Subcutaneous abdominal adipose tissue (tissue), 5 donors: ENCODE data around the gene EPB41.
A peak's percentile ranks its signal among the peaks of the same experiment; 100 is the strongest.

Source experiments
- H3K27ac ChIP-seq: one replicate; pipeline ENCODE4 v1.7.0; 2013; ENCODE audit warnings: low read depth, mild to moderate bottlenecking, inconsistent platforms, low read length, moderate library complexity
- H3K27me3 ChIP-seq, 5 donors: one replicate each; pipeline ENCODE4 v1.7.0; 2013; ENCODE audit warnings: low read length in 5 of 5, inconsistent platforms in 1 of 5; ENCODE audit not compliant: control insufficient read depth in 5 of 5, insufficient read depth in 4 of 5
- H3K36me3 ChIP-seq, 5 donors: one replicate each; pipeline ENCODE4 v1.7.0; 2013; ENCODE audit warnings: low read length in 5 of 5; ENCODE audit not compliant: control insufficient read depth in 5 of 5, insufficient read depth in 5 of 5
- H3K4me1 ChIP-seq, 5 donors: one replicate each; pipeline ENCODE4 v1.7.0; 2013; ENCODE audit warnings: low read length in 5 of 5, mild to moderate bottlenecking in 3 of 5, moderate library complexity in 1 of 5; ENCODE audit not compliant: control insufficient read depth in 5 of 5, insufficient read depth in 5 of 5
- H3K4me3 ChIP-seq, 5 donors: one replicate each; pipeline ENCODE4 v1.7.0; 2013; ENCODE audit warnings: low read length in 5 of 5, low read depth in 1 of 5
- H3K9ac ChIP-seq, 5 donors: one replicate each; pipeline ENCODE4 v1.7.0; 2013; ENCODE audit warnings: low read length in 5 of 5, mild to moderate bottlenecking in 4 of 5, moderate library complexity in 3 of 5
- H3K9me3 ChIP-seq, 5 donors: one replicate each; pipeline ENCODE4 v1.7.0; 2013; ENCODE audit warnings: low read length in 5 of 5; ENCODE audit not compliant: control insufficient read depth in 5 of 5
- donor health status: healthy.
- donor health status: healthy.
- donor health status: healthy.
- donor health status: healthy.
- donor health status: healthy.

The EPB41 gene

DNA sequence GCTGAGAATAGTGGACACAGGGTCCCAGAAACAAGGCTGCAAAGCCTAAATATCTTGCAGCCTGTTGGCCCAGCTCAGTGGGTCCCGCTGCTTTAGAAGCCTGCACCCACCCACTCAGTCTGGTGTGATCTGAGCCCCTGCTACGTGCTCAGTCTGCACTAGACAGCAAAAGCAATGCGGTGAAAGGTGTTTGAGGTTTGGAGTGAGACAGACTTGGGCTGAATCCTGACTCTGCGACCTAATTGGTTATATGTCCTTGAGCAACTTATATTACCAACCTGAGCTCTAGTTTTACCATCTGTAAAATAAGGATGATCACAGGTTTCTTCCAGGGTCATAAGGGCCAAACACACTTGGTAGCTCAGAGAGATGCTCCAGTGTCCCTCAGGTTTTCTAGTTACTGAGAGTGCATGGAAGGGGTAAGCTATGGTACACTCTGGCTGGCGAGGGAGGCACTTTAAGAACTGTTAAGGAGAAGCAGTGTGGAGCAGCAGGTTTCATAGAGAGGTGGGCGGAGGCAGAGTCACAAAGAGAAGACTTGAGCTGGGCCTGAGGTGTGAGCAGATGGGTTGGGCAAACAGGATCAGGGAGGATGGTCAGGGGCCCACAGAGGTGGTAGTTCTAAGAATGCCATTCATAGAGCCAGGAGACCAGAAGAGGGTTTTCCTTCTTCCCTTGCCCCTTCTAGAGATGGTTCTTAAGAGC, 199.2 kb downstream of the EPB41 start:
- H3K27me3 ChIP-seq: no peaks in the 10 kb centered on the region
- H3K4me3 ChIP-seq: no peak overlapping the region
- no peak overlapping the region for H3K27ac ChIP-seq
- peaks cover 1 to 11% (median 7%) of the 10 kb centered on the region in 5 donors for H3K4me1 ChIP-seq
- no peaks in the 10 kb centered on the region for H3K9me3 ChIP-seq
- no peak overlapping the region for H3K9ac ChIP-seq
- peaks cover 4 to 51% (median 39%) of the 10 kb centered on the region in 5 donors for H3K36me3 ChIP-seq

GRCh38 chr1:29114654-29115053, 200.3 kb downstream of the EPB41 start:
- no peaks in the 10 kb centered on the region for H3K27me3 ChIP-seq
- H3K9ac ChIP-seq: no peak overlapping the region
- H3K4me1 ChIP-seq: peaks cover 1 to 14% (median 8%) of the 10 kb centered on the region in 5 donors
- H3K4me3 ChIP-seq: no peak overlapping the region
- peaks cover 4 to 44% (median 32%) of the 10 kb centered on the region in 5 donors for H3K36me3 ChIP-seq
- no peaks in the 10 kb centered on the region for H3K9me3 ChIP-seq
- no peak overlapping the region for H3K27ac ChIP-seq

GRCh38 chr1:29117381-29117780, 203.0 kb downstream of the EPB41 start:
- Histone ChIP-seq H3K27me3 (no peaks in the 10 kb centered on the region), H3K4me1 (peaks cover 1 to 34% (median 22%) of the 10 kb centered on the region in 5 donors), H3K27ac (peak overlapping the region; percentile 65), H3K4me3 (no peak overlapping the region), H3K36me3 (peaks cover 4 to 35% (median 29%) of the 10 kb centered on the region in 5 donors), H3K9me3 (no peaks in the 10 kb centered on the region), H3K9ac (peak overlapping the region in 2 of 5 donors; percentile 35 to 53)

- Histone ChIP-seq H3K9me3 (no peaks in the 10 kb centered on the region), H3K27ac (peak overlapping the region; percentile 50), H3K4me3 (no peak overlapping the region), H3K27me3 (no peaks in the 10 kb centered on the region), H3K4me1 (peaks cover 1 to 51% (median 39%) of the 10 kb centered on the region in 5 donors), H3K36me3 (peaks cover 0 to 19% (median 13%) of the 10 kb centered on the region in 5 donors), H3K9ac (peak overlapping the region in 1 of 5 donors; percentile 52)
These were observed 205.0 kb downstream of the EPB41 start for GRCh38 chr1:29119121-29119929.

DNA sequence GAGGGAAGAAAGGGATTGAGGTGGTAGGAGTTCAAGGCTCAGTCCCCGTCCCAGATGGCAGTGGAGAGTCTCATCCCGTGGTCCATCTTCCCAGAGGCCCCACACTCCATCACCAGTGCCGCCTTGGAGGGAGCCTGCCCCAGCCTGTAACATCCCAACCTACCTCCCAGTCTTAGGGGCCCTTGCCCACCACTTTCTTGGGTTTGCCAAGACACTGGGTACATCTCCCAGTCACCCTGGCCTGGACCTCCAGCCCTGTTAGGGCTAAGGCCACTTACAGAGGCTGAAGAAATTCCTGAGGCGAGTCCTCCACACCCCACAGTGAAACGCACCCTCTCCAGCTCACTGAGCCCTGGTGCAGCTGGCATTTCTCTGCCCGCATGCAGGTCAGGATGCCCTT, 206.0 kb downstream of the EPB41 start:
- Histone ChIP-seq H3K36me3 (peaks cover 0 to 17% (median 13%) of the 10 kb centered on the region in 5 donors), H3K9ac (no peak overlapping the region), H3K27ac (peak overlapping the region; percentile 50), H3K4me1 (peaks cover 1 to 57% (median 44%) of the 10 kb centered on the region in 5 donors), H3K27me3 (no peaks in the 10 kb centered on the region), H3K9me3 (no peaks in the 10 kb centered on the region), H3K4me3 (no peak overlapping the region)

GRCh38 chr1:29120947-29121485, 206.6 kb downstream of the EPB41 start:
- H3K27me3 ChIP-seq: no peaks in the 10 kb centered on the region
- H3K9me3 ChIP-seq: no peaks in the 10 kb centered on the region
- H3K4me1 ChIP-seq: peaks cover 1 to 57% (median 44%) of the 10 kb centered on the region in 5 donors
- peak overlapping the region; percentile 23 for H3K27ac ChIP-seq
- H3K9ac ChIP-seq: peak overlapping the region in 1 of 5 donors; percentile 41
- H3K4me3 ChIP-seq: peak overlapping the region in 4 of 5 donors; percentile 38 to 75 (median 57)
- H3K36me3 ChIP-seq: peaks cover 0 to 12% (median 8%) of the 10 kb centered on the region in 5 donors

GRCh38 chr1:29121516-29121935, 207.2 kb downstream of the EPB41 start:
- H3K4me3 ChIP-seq: peak overlapping the region in 4 of 5 donors; percentile 64 to 79 (median 74)
- H3K9ac ChIP-seq: peak overlapping the region in 2 of 5 donors; percentile 45 to 89
- H3K9me3 ChIP-seq: no peaks in the 10 kb centered on the region
- peak overlapping the region; percentile 62 for H3K27ac ChIP-seq
- no peaks in the 10 kb centered on the region for H3K27me3 ChIP-seq
- peaks cover 0 to 12% (median 4%) of the 10 kb centered on the region in 5 donors for H3K36me3 ChIP-seq
- peaks cover 1 to 57% (median 44%) of the 10 kb centered on the region in 5 donors for H3K4me1 ChIP-seq

- peaks cover 1 to 55% (median 44%) of the 10 kb centered on the region in 5 donors for H3K4me1 ChIP-seq
- peak overlapping the region in 4 of 5 donors; percentile 70 to 89 (median 80) for H3K9ac ChIP-seq
- H3K27ac ChIP-seq: peak overlapping the region; percentile 62
- no peaks in the 10 kb centered on the region for H3K27me3 ChIP-seq
- H3K9me3 ChIP-seq: no peaks in the 10 kb centered on the region
- peaks cover 0 to 10% (median 4%) of the 10 kb centered on the region in 5 donors for H3K36me3 ChIP-seq
- H3K4me3 ChIP-seq: peak overlapping the region in 4 of 5 donors; percentile 64 to 79 (median 74)
These were observed 207.7 kb downstream of the EPB41 start for GRCh38 chr1:29121936-29122681.

DNA sequence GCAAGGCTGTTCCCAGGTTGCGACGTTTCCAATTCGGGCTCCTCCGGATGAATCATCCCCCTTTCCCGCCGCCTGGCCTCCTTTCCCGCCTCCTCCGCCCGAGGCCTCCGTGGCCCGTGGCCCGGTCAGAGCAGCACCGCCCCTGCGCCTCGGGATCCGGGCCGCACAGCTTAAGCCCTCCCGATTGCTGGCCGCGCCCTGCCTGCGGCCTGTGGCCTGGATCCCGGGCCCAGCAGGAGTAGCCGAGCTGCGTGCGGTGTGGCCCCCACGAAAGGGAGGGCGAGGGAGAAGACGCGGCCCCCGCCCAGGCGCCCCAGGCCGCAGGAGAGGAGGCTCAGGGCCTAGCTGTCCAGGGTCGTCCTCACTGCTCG, 208.3 kb downstream of the EPB41 start:
- H3K27ac ChIP-seq: peak overlapping the region; percentile 62
- peaks cover 0 to 6% (median 3%) of the 10 kb centered on the region in 5 donors for H3K36me3 ChIP-seq
- peak overlapping the region in 4 of 5 donors; percentile 70 to 89 (median 80) for H3K9ac ChIP-seq
- peak overlapping the region in 4 of 5 donors; percentile 64 to 79 (median 74) for H3K4me3 ChIP-seq
- peaks cover 1 to 49% (median 44%) of the 10 kb centered on the region in 5 donors for H3K4me1 ChIP-seq
- H3K9me3 ChIP-seq: no peaks in the 10 kb centered on the region
- no peaks in the 10 kb centered on the region for H3K27me3 ChIP-seq
